B cell (primary cell): ENCODE measurements around the gene DOCK3. TPM values are rescaled to one million over a fixed set of nuclear protein-coding genes. Genes with fewer than 3 reads are reported as not detected.

ENCODE experiments used
- ATAC-seq: fragments of 200-7000 bp; cut with Tn5 transposase; one replicate; pipeline ENCODE4 v1.10.0; 2021; ENCODE audit warnings: low read depth, mild to moderate bottlenecking, moderate number of reproducible peaks, moderate library complexity
- CTCF ChIA-PET: fragments of 350-600 bp; sonication (Branson Sonifier 250); formaldehyde crosslinking; loops from one replicate; lab custom pipeline; 2021; ENCODE audit warnings: antibody characterized with exemption, inconsistent platforms; lab: Charles Lee
- POLR2A ChIA-PET: fragments of 350-600 bp; sonication (Branson Sonifier 250); formaldehyde crosslinking; loops from one replicate; lab custom pipeline; 2021; ENCODE audit warnings: antibody characterized with exemption; lab: Charles Lee
- DNase-seq: peaks from one replicate; pipeline ENCODE4 v3.0.0; 2013
- H2AFZ ChIP-seq: 2 replicates; pipeline ENCODE4 v1.6.1; 2012; ENCODE audit warnings: mild to moderate bottlenecking, low read depth, low read length; ENCODE audit not compliant: insufficient read depth, poor library complexity, severe bottlenecking
- H3K27ac ChIP-seq, 2 donors: 1 replicate in 1 of 2; 2 replicates in 1 of 2; pipeline ENCODE4 v1.5.1; 2012 to 2013; ENCODE audit warnings: low read length in 2 of 2, mild to moderate bottlenecking in 2 of 2, moderate library complexity in 1 of 2
- H3K27me3 ChIP-seq, 4 experiments: fragments of 200-600 bp in 1 of 4; sonication (generic) in 1 of 4; replicated peaks in 1 of 4; 1 replicate in 2 of 4; 2 replicates in 2 of 4; pipeline versions ENCODE4 v1.6.1 to v1.7.0; 2013 to 2016; ENCODE audit warnings: low read length in 3 of 4, mild to moderate bottlenecking in 2 of 4, mixed read lengths in 1 of 4, moderate library complexity in 1 of 4; ENCODE audit not compliant: insufficient read depth in 4 of 4, control insufficient read depth in 3 of 4; ENCODE audit errors: control extremely low read depth in 1 of 4
- H3K36me3 ChIP-seq, 2 experiments: replicated peaks in 1 of 2; 1 replicate in 1 of 2; 2 replicates in 1 of 2; pipeline versions ENCODE4 v1.6.1 to v1.7.1; 2013; ENCODE audit warnings: low read length in 1 of 2; ENCODE audit not compliant: insufficient read depth in 2 of 2, control insufficient read depth in 1 of 2; ENCODE audit errors: control extremely low read depth in 1 of 2, extremely low read depth in 1 of 2
- H3K4me1 ChIP-seq, 2 donors: fragments of 200-600 bp in 1 of 2; sonication (generic) in 1 of 2; 1 replicate in 1 of 2; 2 replicates in 1 of 2; pipeline versions ENCODE4 v1.5.1 to v1.6.1; 2013 to 2017; ENCODE audit warnings: low read length in 2 of 2; ENCODE audit not compliant: control insufficient read depth in 2 of 2, insufficient read depth in 2 of 2
- H3K4me2 ChIP-seq: replicated peaks from 2 replicates; pipeline ENCODE3; 2012; ENCODE audit warnings: mild to moderate bottlenecking, low read depth, low read length; ENCODE audit not compliant: poor library complexity, severe bottlenecking
- H3K4me3 ChIP-seq, 5 experiments: fragments of 200-600 bp in 1 of 5; sonication (generic) in 1 of 5; 1 replicate in 3 of 5; 2 replicates in 2 of 5; pipeline versions ENCODE4 v1.5.1 to v1.7.0; 2011 to 2016; ENCODE audit warnings: low read length in 4 of 5, mild to moderate bottlenecking in 4 of 5, low read depth in 2 of 5, control low read depth in 1 of 5, moderate library complexity in 1 of 5; ENCODE audit not compliant: insufficient read depth in 1 of 5; ENCODE audit errors: control extremely low read depth in 1 of 5, extremely low read depth in 1 of 5
- H3K79me2 ChIP-seq: fragments of 200-600 bp; sonication (generic); one replicate; pipeline ENCODE4 v1.6.0; 2016; ENCODE audit warnings: low read length; ENCODE audit not compliant: control insufficient read depth, insufficient read depth
- H3K9ac ChIP-seq: fragments of 200-600 bp; sonication (generic); 2 replicates; pipeline ENCODE4 v1.6.1; 2017; ENCODE audit warnings: mild to moderate bottlenecking, low read length, moderate library complexity
- H3K9me3 ChIP-seq, 3 donors: one replicate each; pipeline versions ENCODE4 v1.6.1 to v1.7.1; 2013; ENCODE audit warnings: low read length in 2 of 3; ENCODE audit not compliant: control insufficient read depth in 2 of 3, insufficient read depth in 1 of 3; ENCODE audit errors: control extremely low read depth in 1 of 3
- H4K20me1 ChIP-seq: 2 replicates; pipeline ENCODE4 v1.6.0; 2012; ENCODE audit warnings: mild to moderate bottlenecking, low read length; ENCODE audit not compliant: insufficient read depth, control insufficient read depth, poor library complexity, severe bottlenecking
- H3K27ac Mint-ChIP-seq: one replicate; pipeline ENCODE4 v1.8.0; 2021; ENCODE audit warnings: mixed read lengths
- H3K27me3 Mint-ChIP-seq: one replicate; pipeline ENCODE4 v1.8.0; 2021; ENCODE audit warnings: mixed read lengths
- H3K4me1 Mint-ChIP-seq: one replicate; pipeline ENCODE4 v1.8.0; 2021; ENCODE audit warnings: mixed read lengths
- H3K4me3 Mint-ChIP-seq: one replicate; pipeline ENCODE4 v1.8.0; 2021; ENCODE audit warnings: mixed read lengths
- H3K9me3 Mint-ChIP-seq: one replicate; pipeline ENCODE4 v1.8.0; 2022; ENCODE audit warnings: mixed read lengths; ENCODE audit not compliant: insufficient read depth
- CTCF ChIP-seq: fragments of 200-600 bp; IDR thresholded peaks from one replicate; pipeline ENCODE4 v1.8.0; 2022; ENCODE audit warnings: antibody characterized with exemption, mild to moderate bottlenecking
- EZH2 ChIP-seq: IDR thresholded peaks from 2 replicates; pipeline ENCODE4 v1.6.1; 2012; ENCODE audit warnings: borderline replicate concordance, low read depth, mild to moderate bottlenecking, moderate library complexity, low read length; ENCODE audit not compliant: insufficient read depth, poor library complexity, severe bottlenecking
- WGBS: methylation state at CpG from one replicate; pipeline ENCODE4 v1.1.5; 2013; ENCODE audit warnings: missing lambda C conversion rate; ENCODE audit not compliant: insufficient coverage; 5-methylcytosine and 5-hydroxymethylcytosine counted together
- intact Hi-C: fragments of 100-400 bp; cut with micrococcal nuclease; formaldehyde crosslinking; loops from one replicate; pipeline ENCODE4 v1.10.0; 2022
- polyA plus RNA-seq: library from polyadenylated mRNA; depleted of rRNA; stranded (reverse); fragments of >200 nt; gene quantifications from 2 replicates; pipeline ENCODE4 v1.2.3, GENCODE V29; 2012
- total RNA-seq, 2 donors: library from RNA; stranded (reverse); fragments of 120-200 nt in 1 of 2; gene quantifications; 1 replicate in 1 of 2; 2 replicates in 1 of 2; pipeline versions ENCODE4 v1.2.3 to v1.2.4, GENCODE V29; 2013 to 2022

Gene DOCK3
- total and polyA plus RNA-seq, 2 donors (not counting 1 experiment from before 2014, with no cell fraction given) = 0.06 to 0.30 TPM

GRCh38 chr3:51354172-51354571, 679.4 kb downstream of the DOCK3 start:
- no peak overlapping the region for H3K4me2 ChIP-seq
- TF ChIP-seq CTCF = no peak
- TF ChIP-seq EZH2 = no peak
- H3K27ac ChIP-seq = no peak overlapping the region
- intact Hi-C loops = no loop called here
- 100% methylated on average over 2 of the region's 2 CpGs for WGBS
- Mint-ChIP-seq H3K27me3 (peaks cover 15% of the 10 kb centered on the region), H3K27ac (no peak overlapping the region), H3K4me1 (no peaks in the 10 kb centered on the region), H3K4me3 (no peak overlapping the region), H3K9me3 (no peaks in the 10 kb centered on the region)
- H3K9ac ChIP-seq = no peak overlapping the region
- DNase-seq = no peak
- no peaks in the 10 kb centered on the region for H3K36me3 ChIP-seq
- H4K20me1 ChIP-seq = no peaks in the 10 kb centered on the region
- no peak overlapping the region for H2AFZ ChIP-seq
- no peaks in the 10 kb centered on the region for H3K79me2 ChIP-seq
- POLR2A ChIA-PET = no interaction called here
- no peaks in the 10 kb centered on the region for H3K4me1 ChIP-seq
- H3K27me3 ChIP-seq = no peaks in the 10 kb centered on the region
- H3K9me3 ChIP-seq = no peaks in the 10 kb centered on the region
- H3K4me3 ChIP-seq = no peak overlapping the region
- CTCF ChIA-PET = no interaction called here
- no peak for ATAC-seq

- no peaks in the 10 kb centered on the region for H3K36me3 ChIP-seq
- no peaks in the 10 kb centered on the region for H3K9me3 ChIP-seq
- H3K27ac ChIP-seq = no peak overlapping the region
- no peak for DNase-seq
- ChIA-PET CTCF (no interaction called here), POLR2A (no interaction called here)
- no peaks in the 10 kb centered on the region for H3K9me3 Mint-ChIP-seq
- no peak overlapping the region for H3K4me3 Mint-ChIP-seq
- no peak overlapping the region for H3K4me3 ChIP-seq
- peaks cover 15% of the 10 kb centered on the region for H3K27me3 Mint-ChIP-seq
- H3K9ac ChIP-seq = no peak overlapping the region
- H3K4me2 ChIP-seq = no peak overlapping the region
- no peak for ATAC-seq
- H3K27me3 ChIP-seq = no peaks in the 10 kb centered on the region
- no peak overlapping the region for H3K27ac Mint-ChIP-seq
- no peaks in the 10 kb centered on the region for H3K79me2 ChIP-seq
- no peaks in the 10 kb centered on the region for H3K4me1 ChIP-seq
- intact Hi-C loops = no loop called here
- no peak overlapping the region for H2AFZ ChIP-seq
- H3K4me1 Mint-ChIP-seq = no peaks in the 10 kb centered on the region
- no peaks in the 10 kb centered on the region for H4K20me1 ChIP-seq
- WGBS = 100% methylated on average over 3 of the region's 9 CpGs
- no peak for TF ChIP-seq EZH2
- no peak for TF ChIP-seq CTCF
These were observed 680.2 kb downstream of the DOCK3 start for GRCh38 chr3:51354731-51355615.
